ENCODE data around the gene MEIKIN. TPM values are rescaled to one million over a fixed set of nuclear protein-coding genes. Genes with fewer than 3 reads are reported as not detected.

The MEIKIN gene
- polyA plus RNA-seq, 1 donor from 2014 or later = not detected

Other genes starting within 250 kb of the MEIKIN start
- 14.1 and 18.1 TPM in 2 replicates for gene FNIP1, start 148.6 kb downstream of the MEIKIN start, polyA plus RNA-seq
- 30.5 and 39.0 TPM in 2 replicates for gene ACSL6, start 66.0 kb upstream of the MEIKIN start, polyA plus RNA-seq
- gene IL3, start 115.0 kb upstream of the MEIKIN start, polyA plus RNA-seq = not detected in 2 replicates
- gene CSF2, start 128.1 kb upstream of the MEIKIN start, polyA plus RNA-seq = not detected in 2 replicates

Data from neural cell (in vitro differentiated cells).